H1 (cell line): ENCODE results near the gene AFF4. TPM values are rescaled to one million over a fixed set of nuclear protein-coding genes. Genes with fewer than 3 reads are reported as not detected.

Experiments
- CTCF ChIA-PET: fragments of 300-600 bp; sonication (Branson Sonifier 250); formaldehyde crosslinking; loops from one replicate; lab custom pipeline; 2021; ENCODE audit not compliant: partially characterized antibody; lab: Charles Lee
- POLR2A ChIA-PET: fragments of 300-600 bp; sonication (Branson Sonifier 250); formaldehyde crosslinking; loops from one replicate; lab custom pipeline; 2021; ENCODE audit warnings: inconsistent platforms; ENCODE audit not compliant: partially characterized antibody; lab: Charles Lee
- DNase-seq, 2 experiments: peaks; one replicate each; pipeline versions ENCODE4 v3.0.0 to v3.0.0-alpha.2; 2010 to 2022; ENCODE audit warnings: low spot score in 2 of 2, low read depth in 1 of 2, mixed read lengths in 1 of 2
- FAIRE-seq: peaks from 2 replicates; lab custom pipeline; 2011; peaks lifted over from hg19 to GRCh38; lab: Jason Lieb, UNC
- H2AFZ ChIP-seq: 2 replicates; pipeline ENCODE4 v1.8.1; 2012; ENCODE audit warnings: low read length, inconsistent platforms
- H2AK5ac ChIP-seq: 2 replicates; pipeline ENCODE4 v1.6.1; 2013; ENCODE audit warnings: low read depth, low read length
- H2BK120ac ChIP-seq: replicated peaks from 2 replicates; pipeline ENCODE3; 2013; ENCODE audit warnings: low read depth, low read length, inconsistent platforms
- H2BK12ac ChIP-seq: 2 replicates; pipeline ENCODE4 v1.6.1; 2013; ENCODE audit warnings: low read depth, low read length
- H2BK15ac ChIP-seq: 2 replicates; pipeline ENCODE4 v1.6.1; 2013; ENCODE audit warnings: low read length
- H2BK20ac ChIP-seq: 2 replicates; pipeline ENCODE4 v1.6.1; 2013; ENCODE audit warnings: low read length
- H2BK5ac ChIP-seq: 2 replicates; pipeline ENCODE4 v1.6.1; 2013; ENCODE audit warnings: low read depth, low read length
- H3K14ac ChIP-seq: 2 replicates; pipeline ENCODE4 v1.6.1; 2013; ENCODE audit warnings: inconsistent platforms; ENCODE audit not compliant: insufficient read length
- H3K18ac ChIP-seq: 2 replicates; pipeline ENCODE4 v1.6.1; 2013; ENCODE audit warnings: low read length; ENCODE audit errors: extremely low read depth
- H3K23ac ChIP-seq: 2 replicates; pipeline ENCODE4 v1.6.1; 2013; ENCODE audit warnings: inconsistent platforms; ENCODE audit not compliant: insufficient read length
- H3K23me2 ChIP-seq: 2 replicates; pipeline ENCODE4 v1.6.1; 2013; ENCODE audit warnings: low read depth, low read length
- H3K27ac ChIP-seq: 2 replicates; pipeline ENCODE4 v1.6.1; 2011; ENCODE audit warnings: low read depth, low read length, inconsistent platforms
- H3K27me3 ChIP-seq, 4 experiments: replicated peaks in 1 of 4; 1 replicate in 1 of 4; 2 replicates in 3 of 4; pipeline versions ENCODE4 v1.6.1 to v1.8.1; 2011 to 2013; ENCODE audit warnings: low read length in 3 of 4, mild to moderate bottlenecking in 3 of 4, inconsistent platforms in 2 of 4, mixed read lengths in 2 of 4, moderate library complexity in 1 of 4; ENCODE audit not compliant: control insufficient read depth in 3 of 4, insufficient read depth in 3 of 4; ENCODE audit errors: extremely low read depth in 1 of 4
- H3K36me3 ChIP-seq, 4 experiments: 2 replicates each; pipeline versions ENCODE4 v1.6.1 to v1.8.1; 2011 to 2013; ENCODE audit warnings: mild to moderate bottlenecking in 4 of 4, low read length in 3 of 4, moderate library complexity in 2 of 4, control low read depth in 1 of 4, inconsistent platforms in 1 of 4; ENCODE audit not compliant: insufficient read depth in 4 of 4, control insufficient read depth in 2 of 4
- H3K4ac ChIP-seq: replicated peaks from 2 replicates; pipeline ENCODE3; 2013; ENCODE audit warnings: low read length, low read depth, mixed read lengths, inconsistent platforms; ENCODE audit not compliant: insufficient read length
- H3K4me1 ChIP-seq, 4 experiments: replicated peaks in 1 of 4; 1 replicate in 1 of 4; 2 replicates in 3 of 4; pipeline versions ENCODE4 v1.6.1 to v1.8.1; 2011 to 2013; ENCODE audit warnings: low read length in 3 of 4, inconsistent platforms in 2 of 4, mixed read lengths in 1 of 4; ENCODE audit not compliant: insufficient read depth in 4 of 4, control insufficient read depth in 3 of 4
- H3K4me2 ChIP-seq, 2 experiments: 2 replicates each; pipeline versions ENCODE4 v1.6.1 to v1.8.1; 2011 to 2013; ENCODE audit warnings: low read depth in 2 of 2, low read length in 2 of 2, control low read depth in 1 of 2, inconsistent platforms in 1 of 2, mild to moderate bottlenecking in 1 of 2; ENCODE audit not compliant: insufficient read depth in 1 of 2
- H3K4me3 ChIP-seq, 4 experiments: fragments of 200-600, 300-600 bp in 1 of 4; sonication (generic), shearing (Covaris generic), sonication (Bioruptor Twin) in 1 of 4; 2 replicates each; pipeline versions ENCODE4 v1.5.1 to v1.8.1; 2011 to 2016; ENCODE audit warnings: low read length in 4 of 4, low read depth in 3 of 4, control low read depth in 2 of 4, inconsistent platforms in 2 of 4, mild to moderate bottlenecking in 2 of 4, mixed read lengths in 1 of 4, moderate library complexity in 1 of 4; ENCODE audit not compliant: insufficient read depth in 2 of 4; ENCODE audit errors: extremely low read depth in 1 of 4
- H3K56ac ChIP-seq: replicated peaks from 2 replicates; pipeline ENCODE3; 2013; ENCODE audit warnings: low read depth, mild to moderate bottlenecking, mixed read lengths, low read length, inconsistent platforms; ENCODE audit not compliant: insufficient read length
- H3K79me1 ChIP-seq: 2 replicates; pipeline ENCODE4 v1.6.1; 2013; ENCODE audit warnings: low read depth, low read length, control low read depth
- H3K79me2 ChIP-seq, 2 experiments: 2 replicates each; pipeline versions ENCODE4 v1.6.1 to v1.8.1; 2012 to 2013; ENCODE audit warnings: low read length in 2 of 2, mild to moderate bottlenecking in 2 of 2, inconsistent platforms in 1 of 2; ENCODE audit not compliant: insufficient read depth in 2 of 2, control insufficient read depth in 1 of 2
- H3K9ac ChIP-seq, 4 experiments: replicated peaks in 1 of 4; 1 replicate in 1 of 4; 2 replicates in 3 of 4; pipeline versions ENCODE4 v1.6.1 to v1.8.1; 2011 to 2013; ENCODE audit warnings: low read depth in 3 of 4, low read length in 3 of 4, control low read depth in 2 of 4, mild to moderate bottlenecking in 2 of 4, moderate library complexity in 2 of 4, inconsistent platforms in 1 of 4; ENCODE audit errors: extremely low read depth in 1 of 4
- H3K9me3 ChIP-seq, 2 experiments: 2 replicates each; pipeline versions ENCODE4 v1.6.1 to v1.8.1; 2012 to 2013; ENCODE audit warnings: mild to moderate bottlenecking in 2 of 2, moderate library complexity in 2 of 2, control low read depth in 1 of 2, inconsistent platforms in 1 of 2, low read depth in 1 of 2, low read length in 1 of 2, mixed read lengths in 1 of 2; ENCODE audit not compliant: insufficient read depth in 2 of 2
- H4K20me1 ChIP-seq, 2 experiments: replicated peaks in 1 of 2; 2 replicates each; pipeline versions ENCODE3 to v1.8.1; 2011 to 2013; ENCODE audit warnings: inconsistent platforms in 2 of 2, low read length in 2 of 2, mild to moderate bottlenecking in 1 of 2; ENCODE audit not compliant: insufficient read depth in 2 of 2, control insufficient read depth in 1 of 2
- H4K5ac ChIP-seq: 2 replicates; pipeline ENCODE4 v1.6.1; 2013; ENCODE audit warnings: low read length, low read depth, mixed read lengths, inconsistent platforms; ENCODE audit not compliant: insufficient read length
- H4K8ac ChIP-seq: 2 replicates; pipeline ENCODE4 v1.8.0; 2013; ENCODE audit warnings: mild to moderate bottlenecking, moderate library complexity, low read length, inconsistent platforms; ENCODE audit not compliant: insufficient read depth; ENCODE audit errors: extremely low read depth
- H4K91ac ChIP-seq: replicated peaks from 2 replicates; pipeline ENCODE3; 2013; ENCODE audit warnings: low read length, mixed read lengths, inconsistent platforms; ENCODE audit not compliant: insufficient read length
- HDAC6 ChIP-seq: IDR thresholded peaks from one replicate; pipeline ENCODE4 v1.7.1; 2012; ENCODE audit warnings: low read depth, mild to moderate bottlenecking, inconsistent platforms, low read length, moderate library complexity
- JUND ChIP-seq: IDR thresholded peaks from 2 replicates; pipeline ENCODE4 v1.6.1; 2011; ENCODE audit warnings: mild to moderate bottlenecking, improper control_type of control experiment, low read length
- POLR2AphosphoS5 ChIP-seq: IDR thresholded peaks from 2 replicates; pipeline ENCODE4 v1.6.1; 2011; ENCODE audit warnings: low read depth, low read length
- RAD21 ChIP-seq, 2 experiments: IDR thresholded peaks in 1 of 2; conservative IDR thresholded peaks in 1 of 2; 2 replicates each; pipeline ENCODE4 v1.6.1; 2011; ENCODE audit warnings: low read depth in 2 of 2, low read length in 2 of 2, improper control_type of control experiment in 1 of 2, inconsistent platforms in 1 of 2, mild to moderate bottlenecking in 1 of 2, moderate library complexity in 1 of 2
- SP2 ChIP-seq: IDR thresholded peaks from 2 replicates; pipeline ENCODE4 v1.6.1; 2012; ENCODE audit warnings: mild to moderate bottlenecking, low read length, inconsistent platforms
- WGBS, 2 experiments: shearing (Covaris generic) in 1 of 2; methylation state at CpG; one replicate each; pipeline versions ENCODE4 v1.1.6 to v1.1.7; 2013 to 2015; ENCODE audit warnings: low lambda C conversion rate in 2 of 2, mixed read lengths in 2 of 2, inconsistent platforms in 1 of 2, low coverage in 1 of 2, missing lambda C conversion rate in 1 of 2; ENCODE audit not compliant: insufficient replicate concordance in 2 of 2, insufficient coverage in 1 of 2, insufficient read length in 1 of 2; ENCODE audit errors: extremely low coverage in 1 of 2, missing lambda C conversion rate in 1 of 2; 5-methylcytosine and 5-hydroxymethylcytosine counted together
- polyA plus RNA-seq, 7 experiments: library from polyadenylated mRNA; depleted of rRNA in 3 of 7; stranded (reverse) in 5 of 7; unstranded in 2 of 7; fragments of >200 nt in 5 of 7; fragments of 200-250 nt in 2 of 7; gene quantifications; 1 replicate in 5 of 7; 2 replicates in 1 of 7; 4 replicates in 1 of 7; pipeline versions ENCODE4 v1.2.1 to v1.2.3, GENCODE V29; 2011 to 2013; ENCODE audit warnings: missing spikeins in 2 of 7, mixed read lengths in 2 of 7
- total RNA-seq: library from RNA; stranded (reverse); fragmentation: NEBNext Ultra II Directional; extraction: Animal tissue kit (Norgen Biotek cat#: 25700); gene quantifications from 2 replicates; pipeline ENCODE4 v1.2.1, GENCODE V29; 2021

The AFF4 gene
- total and polyA plus RNA-seq, 2 of the 8 experiments (the other 6 are each of a cell fraction or from before 2014, with no cell fraction given), result 12.0 to 61.4 TPM

GRCh38 chr5:132877466-132877865 is 86.0 kb downstream of the AFF4 start:
- Histone ChIP-seq H2AK5ac (no peak overlapping the region), H3K23me2 (0 out of 2 replicates have a peak, but pooled peaks cover 2% of the 10 kb centered on the region), H3K23ac (no peak overlapping the region), H2BK12ac (no peak overlapping the region), H3K9ac (no peak overlapping the region), H3K79me2 (no peaks in the 10 kb centered on the region), H2BK20ac (no peak overlapping the region), H3K36me3 (peaks cover 3 to 44% (median 22%) of the 10 kb centered on the region in 4 experiments; a peak in 6 of 8 replicates), H4K8ac (no peak overlapping the region), H3K18ac (no peak overlapping the region), H2BK5ac (no peak overlapping the region), H3K4ac (no peak overlapping the region), H3K4me3 (no peak overlapping the region), H3K9me3 (no peaks in the 10 kb centered on the region), H2BK15ac (no peak overlapping the region), H4K91ac (no peak overlapping the region), H3K79me1 (no peaks in the 10 kb centered on the region), H4K5ac (no peak overlapping the region), H3K56ac (no peak overlapping the region), H3K14ac (no peak overlapping the region), H2BK120ac (no peak overlapping the region), H3K27me3 (no peaks in the 10 kb centered on the region), H3K4me1 (no peaks in the 10 kb centered on the region), H3K27ac (no peak overlapping the region), H2AFZ (no peak overlapping the region), H4K20me1 (no peaks in the 10 kb centered on the region), H3K4me2 (no peak overlapping the region)
- ChIA-PET POLR2A (interaction anchor here (2.4 kb wide), 1 partner anchor 11 kb away, joined by 15 read pairs; the partner anchor contains the start of genes GDF9 and UQCRQ), CTCF (interaction anchor here (1.0 to 32.2 kb wide), 4 partner anchors 9 to 118 kb away, joined by 3 to 465 read pairs (median 3); partner anchors contain the start of gene SHROOM1)
- FAIRE-seq (no peak), DNase-seq (no peak)
- 74% methylated on average over 2 of the region's 2 CpGs; no CpG with 5 or more reads in 1 of the 2 experiments for WGBS, 2 experiments
- TF ChIP-seq JUND (no peak), POLR2AphosphoS5 (no peak), HDAC6 (no peak), RAD21 (IDR thresholded peaks at IDR 0.05 in 1 of 2, conservative IDR thresholded peaks at IDR 0.05 in 1 of 2; ENCODE audit: low read depth in 2 of 2, low read length in 2 of 2) (no peak), SP2 (no peak)
